Muscle of leg (tissue), 11 donors: ENCODE results near the gene ANGPTL8. TPM values are rescaled to one million over a fixed set of nuclear protein-coding genes. Genes with fewer than 3 reads are reported as not detected.

Source experiments
- DNase-seq: peaks from one replicate; pipeline ENCODE4 v3.0.0; 2013
- H3K27ac ChIP-seq: one replicate; pipeline ENCODE4 v1.5.1; 2013; ENCODE audit warnings: mild to moderate bottlenecking, low read length, control low read depth
- H3K27me3 ChIP-seq: one replicate; pipeline ENCODE4 v1.6.1; 2013; ENCODE audit warnings: low read length; ENCODE audit not compliant: control insufficient read depth, insufficient read depth
- H3K36me3 ChIP-seq: one replicate; pipeline ENCODE4 v1.6.1; 2013; ENCODE audit warnings: low read length; ENCODE audit not compliant: control insufficient read depth, insufficient read depth
- H3K4me1 ChIP-seq: one replicate; pipeline ENCODE4 v1.6.1; 2013; ENCODE audit warnings: low read length; ENCODE audit not compliant: control insufficient read depth, insufficient read depth
- H3K4me3 ChIP-seq: one replicate; pipeline ENCODE4 v1.5.1; 2013; ENCODE audit warnings: low read length, control low read depth
- H3K9me3 ChIP-seq: replicated peaks from 2 replicates; pipeline ENCODE4 v1.6.1; 2013; ENCODE audit warnings: low read depth, low read length; ENCODE audit not compliant: control insufficient read depth
- WGBS: methylation state at CpG from one replicate; pipeline ENCODE4 v1.1.5; 2013; ENCODE audit warnings: missing lambda C conversion rate; ENCODE audit not compliant: insufficient coverage; 5-methylcytosine and 5-hydroxymethylcytosine counted together
- polyA plus RNA-seq, 8 donors: library from polyadenylated mRNA; unstranded; fragments of 120-200 nt; gene quantifications; one replicate each; pipeline versions ENCODE4 v1.2.1 to v1.2.3, GENCODE V29; 2013; ENCODE audit warnings: inconsistent platforms in 1 of 8, low replicate concordance in 1 of 8; ENCODE audit not compliant: insufficient read length in 8 of 8, insufficient read depth in 1 of 8
- total RNA-seq: library from RNA; stranded (reverse); fragments of 120-200 nt; gene quantifications from one replicate; pipeline ENCODE4 v1.2.4, GENCODE V29; 2013

ANGPTL8 gene
- total and polyA plus RNA-seq, 9 donors = 0.18 to 0.53 (median 0.44) TPM; not detected in 2

DNA sequence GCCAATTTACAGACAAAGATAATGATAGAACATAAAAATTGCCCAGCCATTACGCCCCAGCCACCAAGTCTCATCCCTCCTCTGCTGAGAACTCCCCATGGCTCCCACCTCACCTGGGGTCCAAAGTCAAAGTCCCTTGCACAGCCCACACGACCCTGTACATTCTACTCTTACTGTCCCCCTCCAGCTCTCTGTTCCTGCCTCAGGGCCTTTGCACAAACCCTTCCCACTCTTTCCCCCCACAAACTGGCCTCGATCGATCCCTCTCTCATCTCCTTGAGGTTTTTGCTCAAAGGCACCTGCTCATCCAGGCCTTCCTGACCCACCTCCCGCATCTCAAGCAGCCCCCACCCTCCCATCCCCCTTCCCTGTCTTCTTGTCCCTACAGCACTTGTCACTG, 21.6 kb downstream of the ANGPTL8 start:
- Histone ChIP-seq H3K4me1 (peaks cover 24% of the 10 kb centered on the region), H3K27me3 (no peaks in the 10 kb centered on the region), H3K27ac (peak overlapping the region; percentile 88), H3K4me3 (peak overlapping the region; percentile 81), H3K9me3 (no peaks in the 10 kb centered on the region), H3K36me3 (no peaks in the 10 kb centered on the region)
- 71% methylated on average over 5 of the region's 5 CpGs for WGBS
- no peak for DNase-seq

DNA sequence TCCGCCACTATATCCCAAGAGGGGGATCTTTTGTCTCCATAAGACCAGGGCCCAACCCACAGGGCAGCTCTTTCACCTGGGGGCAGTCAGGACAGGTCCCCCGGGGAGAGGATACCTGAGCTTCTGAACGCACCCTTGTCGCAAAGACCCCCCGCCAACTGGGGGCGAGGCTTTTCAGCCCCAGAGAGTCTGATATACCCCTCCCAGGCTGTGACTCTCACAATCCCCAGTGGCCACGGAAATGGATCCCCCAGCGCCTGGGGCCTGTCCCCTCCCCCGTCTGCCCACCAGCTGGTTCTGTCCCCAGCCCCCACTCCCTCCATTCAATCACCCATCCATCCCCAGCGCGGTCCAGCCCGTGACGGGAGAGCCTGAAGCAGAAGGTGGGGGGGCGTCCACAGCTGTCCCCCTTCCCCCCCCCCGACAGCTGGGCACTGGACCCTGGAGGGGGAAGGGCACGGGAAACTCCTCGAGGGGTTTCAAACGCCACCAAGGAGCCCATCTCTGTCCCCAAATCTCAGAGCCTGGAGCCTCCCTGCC, 22.1 kb downstream of the ANGPTL8 start:
- Histone ChIP-seq H3K36me3 (no peaks in the 10 kb centered on the region), H3K27me3 (no peaks in the 10 kb centered on the region), H3K4me1 (peaks cover 19% of the 10 kb centered on the region), H3K9me3 (no peaks in the 10 kb centered on the region), H3K27ac (peak overlapping the region; percentile 88), H3K4me3 (peak overlapping the region; percentile 81)
- 11% methylated on average over 11 of the region's 18 CpGs for WGBS
- DNase-seq = peak; percentile 58

DNA sequence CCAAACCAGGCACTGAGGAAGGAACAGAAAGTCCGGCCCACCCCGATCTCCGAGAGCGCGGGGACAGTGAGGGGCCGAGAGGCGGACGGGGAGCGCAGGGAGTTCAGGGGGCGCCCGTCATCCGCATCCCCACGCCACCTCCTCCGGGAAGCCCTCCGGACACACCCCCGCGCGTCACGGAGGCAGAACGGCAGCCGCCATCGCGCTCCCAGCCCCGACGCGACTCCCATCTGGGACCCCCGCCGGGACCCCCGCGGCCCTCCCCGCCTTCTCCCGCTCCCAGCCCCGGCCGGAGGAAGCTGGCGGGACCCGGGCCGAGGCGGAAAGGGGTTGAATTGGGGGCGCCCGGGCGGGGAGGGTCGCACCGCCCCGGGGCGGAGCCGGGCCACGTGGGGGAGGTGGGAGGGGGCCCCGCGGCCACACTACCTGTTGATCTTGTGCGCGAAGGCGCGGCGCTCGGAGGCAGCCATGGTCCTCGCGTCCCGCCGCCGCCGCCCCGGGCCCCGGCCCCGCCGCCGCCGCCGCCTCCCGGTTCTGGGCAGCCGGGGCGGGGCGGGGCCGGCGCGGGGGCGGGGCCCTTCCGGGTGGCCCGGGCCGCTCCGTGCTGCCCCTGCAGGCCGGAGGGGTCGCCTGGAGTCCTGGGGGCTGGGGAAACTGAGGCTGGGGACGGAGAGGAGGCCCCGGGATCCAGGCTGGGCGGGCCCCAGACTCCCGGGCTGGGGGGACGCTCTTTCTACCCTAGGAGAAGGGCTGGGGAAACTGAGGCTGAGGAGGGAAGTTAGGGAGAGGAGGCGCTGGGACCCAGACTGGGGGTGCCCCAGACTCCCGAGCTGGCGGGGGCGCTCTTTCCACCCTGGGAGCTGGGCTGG, 22.8 kb downstream of the ANGPTL8 start, which contains the start of gene DOCK6:
Gene DOCK6, minus strand, starts transcription at position 554 of the 869 bp plus-strand sequence. Its CDS starts 84 bp downstream, at position 470.
- no peaks in the 10 kb centered on the region for H3K27me3 ChIP-seq
- H3K4me1 ChIP-seq = peaks cover 18% of the 10 kb centered on the region
- no peaks in the 10 kb centered on the region for H3K36me3 ChIP-seq
- DNase-seq = peak; percentile 52
- H3K27ac ChIP-seq = peak within 1 kb of the TSS; percentile 88
- peak within 1 kb of the TSS; percentile 81 for H3K4me3 ChIP-seq
- WGBS = under 1% methylated on average over 77 of the region's 91 CpGs
- H3K9me3 ChIP-seq = no peaks in the 10 kb centered on the region

DNA sequence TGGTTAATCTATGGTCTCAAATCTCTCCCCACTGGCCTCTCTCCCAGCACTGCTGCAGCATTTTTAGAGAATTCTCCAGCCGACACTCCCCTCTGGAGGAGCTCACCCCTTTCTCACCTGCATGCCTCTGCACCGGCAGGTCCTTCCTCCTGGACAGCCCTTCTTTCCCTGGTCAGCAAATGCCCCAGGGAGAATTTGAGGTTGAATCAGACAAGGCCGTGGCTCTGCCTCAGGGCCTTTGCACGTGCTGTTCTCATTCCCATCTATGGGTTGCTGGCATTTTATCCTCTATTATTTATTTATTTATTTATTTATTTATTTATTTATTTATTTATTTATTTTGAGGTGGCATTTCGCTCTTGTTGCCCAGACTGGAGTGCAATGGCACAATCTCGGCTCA, 24.3 kb downstream of the ANGPTL8 start:
- Histone ChIP-seq H3K36me3 (no peaks in the 10 kb centered on the region), H3K27ac (no peak overlapping the region), H3K9me3 (no peaks in the 10 kb centered on the region), H3K27me3 (no peaks in the 10 kb centered on the region), H3K4me1 (peaks cover 24% of the 10 kb centered on the region), H3K4me3 (no peak overlapping the region)
- 90% methylated on average over 2 of the region's 6 CpGs for WGBS
- no peak for DNase-seq

DNA sequence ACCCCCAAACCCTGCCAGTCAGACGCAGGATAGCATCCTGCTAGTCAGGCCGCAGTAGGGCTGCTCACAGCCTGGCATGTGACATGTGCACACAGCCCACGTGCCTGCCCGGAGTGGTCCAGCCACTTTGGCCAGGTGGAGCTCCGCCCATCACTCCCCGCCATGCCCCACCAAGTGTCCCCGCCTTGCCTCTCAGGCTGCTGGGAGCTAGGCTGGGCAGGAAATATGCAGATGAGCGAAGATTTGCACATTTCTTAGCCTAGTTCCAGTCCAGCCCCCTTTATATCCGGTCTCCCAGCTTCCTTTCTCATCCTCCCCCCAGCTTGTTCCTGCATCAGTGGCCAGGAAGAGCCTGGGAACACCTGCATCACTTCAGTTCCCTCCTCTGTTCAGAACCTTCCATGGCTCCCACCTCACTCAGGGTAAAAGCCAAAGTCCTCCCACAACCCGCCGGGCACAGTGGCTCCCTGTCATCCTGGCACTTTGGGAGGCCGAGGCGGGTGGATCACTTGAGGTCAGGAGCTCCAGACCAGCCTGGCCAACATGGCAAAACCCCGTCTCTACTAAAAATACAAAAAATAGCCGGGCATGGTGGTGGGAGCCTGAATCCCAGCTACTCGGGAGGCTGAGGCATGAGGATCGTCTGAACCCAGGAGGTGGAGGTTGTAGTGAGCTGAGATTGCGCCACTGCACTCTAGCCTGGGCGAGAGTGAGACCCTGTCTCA, 25.2 kb downstream of the ANGPTL8 start:
- peak overlapping the region; percentile 76 for H3K27ac ChIP-seq
- H3K4me3 ChIP-seq = no peak overlapping the region
- WGBS = 56% methylated on average over 11 of the region's 19 CpGs
- H3K4me1 ChIP-seq = peaks cover 31% of the 10 kb centered on the region
- H3K36me3 ChIP-seq = no peaks in the 10 kb centered on the region
- peak; percentile 62 for DNase-seq
- no peaks in the 10 kb centered on the region for H3K9me3 ChIP-seq
- no peaks in the 10 kb centered on the region for H3K27me3 ChIP-seq

DNA sequence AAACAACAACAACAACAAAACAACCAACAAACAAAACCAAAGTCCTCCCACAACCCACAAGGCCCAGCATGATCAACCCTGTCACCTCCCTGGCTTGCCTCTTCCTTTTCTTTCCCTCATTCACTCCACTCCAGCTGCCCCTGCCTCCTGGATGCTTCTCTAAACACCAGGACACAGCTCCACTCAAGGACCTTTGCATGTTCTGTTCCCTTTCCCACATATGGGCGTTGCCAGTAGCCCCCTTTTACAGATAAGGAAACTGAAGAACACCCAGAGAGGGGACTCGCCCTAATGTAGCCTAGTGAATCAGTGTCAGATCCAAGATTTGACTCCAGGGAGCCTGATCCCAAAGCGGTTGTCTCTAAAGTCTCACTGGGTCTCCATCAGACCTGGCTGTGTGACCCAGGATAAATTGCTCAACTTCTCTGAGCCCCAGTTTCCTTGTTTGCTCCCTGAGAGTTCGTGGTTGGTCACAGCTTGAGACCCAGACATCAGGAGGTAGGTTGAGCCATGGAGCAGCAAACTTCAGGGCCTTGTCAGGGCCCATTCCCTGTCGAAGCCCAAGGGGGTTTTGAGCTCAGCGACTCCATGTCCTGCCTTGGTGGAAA, 25.9 kb downstream of the ANGPTL8 start:
- Histone ChIP-seq H3K27me3 (no peaks in the 10 kb centered on the region), H3K27ac (peak overlapping the region; percentile 76), H3K36me3 (no peaks in the 10 kb centered on the region), H3K9me3 (no peaks in the 10 kb centered on the region), H3K4me3 (no peak overlapping the region), H3K4me1 (peaks cover 31% of the 10 kb centered on the region)
- DNase-seq = no peak
- 81% methylated on average over 6 of the region's 6 CpGs for WGBS

DNA sequence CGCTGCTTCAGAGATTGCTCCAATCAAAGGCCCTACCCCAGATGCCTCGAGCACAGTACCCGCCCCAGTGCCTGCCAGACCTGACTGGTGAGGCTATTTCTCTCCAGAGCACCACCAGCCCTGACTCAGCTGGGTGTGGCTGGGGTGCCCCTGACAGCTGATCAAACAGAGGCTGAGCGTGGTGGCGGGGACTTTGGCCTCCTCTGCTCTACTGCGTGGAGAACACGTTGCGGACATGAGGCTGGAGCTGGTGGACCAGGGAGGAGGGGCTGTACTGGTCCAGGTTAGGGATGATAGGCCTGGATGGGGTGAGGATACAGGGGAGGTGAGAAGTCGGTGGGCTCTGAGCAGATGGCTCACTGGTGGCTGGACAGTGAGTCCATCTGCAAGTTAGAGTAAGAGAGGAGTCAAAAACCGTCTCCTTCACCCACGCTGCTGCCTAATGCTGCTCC, 26.4 kb downstream of the ANGPTL8 start:
- Histone ChIP-seq H3K27ac (peak overlapping the region; percentile 76), H3K4me1 (peaks cover 31% of the 10 kb centered on the region), H3K9me3 (no peaks in the 10 kb centered on the region), H3K4me3 (no peak overlapping the region), H3K36me3 (no peaks in the 10 kb centered on the region), H3K27me3 (no peaks in the 10 kb centered on the region)
- DNase-seq = no peak
- WGBS = 58% methylated on average over 11 of the region's 11 CpGs

DNA sequence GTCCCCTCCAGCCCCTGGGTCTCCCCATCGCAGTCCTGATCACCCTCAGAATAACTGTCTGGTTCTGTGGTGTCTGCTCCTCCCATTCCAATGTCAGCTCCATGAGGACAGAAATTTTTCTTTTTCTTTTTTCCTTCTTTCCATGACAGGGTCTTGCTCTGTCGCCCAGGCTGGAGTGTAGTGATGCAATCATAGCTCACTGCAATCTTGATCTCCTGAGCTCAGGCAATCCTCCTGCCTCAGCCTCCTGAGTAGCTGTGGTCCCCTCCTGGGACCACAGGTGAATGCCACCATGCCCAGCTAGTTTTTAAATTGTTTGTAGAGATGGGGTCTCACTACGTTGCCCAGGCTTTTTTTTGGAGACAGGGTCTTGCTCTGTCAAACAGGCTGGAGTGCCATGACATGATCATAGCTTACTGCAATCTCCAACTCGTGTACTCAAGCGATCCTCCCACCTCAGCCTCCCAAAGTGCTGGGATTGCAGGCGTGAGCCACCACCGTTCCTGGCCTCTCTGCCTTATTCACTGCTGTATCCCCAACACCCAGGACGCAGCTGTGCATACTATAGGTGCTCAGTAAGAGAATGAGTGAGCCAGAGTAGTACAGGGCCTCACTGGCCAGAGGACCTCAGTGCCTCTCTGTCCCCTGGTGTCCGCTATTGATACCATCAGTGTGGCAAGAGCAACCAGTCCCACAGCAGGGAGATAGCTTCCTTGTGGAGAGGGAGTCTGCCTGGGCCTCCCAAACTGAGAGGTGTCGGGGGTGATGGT, 28.1 kb downstream of the ANGPTL8 start:
- H3K27me3 ChIP-seq = no peaks in the 10 kb centered on the region
- H3K36me3 ChIP-seq = no peaks in the 10 kb centered on the region
- H3K4me1 ChIP-seq = peaks cover 30% of the 10 kb centered on the region
- H3K9me3 ChIP-seq = no peaks in the 10 kb centered on the region
- H3K4me3 ChIP-seq = no peak overlapping the region
- DNase-seq = no peak
- peak overlapping the region; percentile 29 for H3K27ac ChIP-seq
- 92% methylated on average over 5 of the region's 10 CpGs for WGBS

DNA sequence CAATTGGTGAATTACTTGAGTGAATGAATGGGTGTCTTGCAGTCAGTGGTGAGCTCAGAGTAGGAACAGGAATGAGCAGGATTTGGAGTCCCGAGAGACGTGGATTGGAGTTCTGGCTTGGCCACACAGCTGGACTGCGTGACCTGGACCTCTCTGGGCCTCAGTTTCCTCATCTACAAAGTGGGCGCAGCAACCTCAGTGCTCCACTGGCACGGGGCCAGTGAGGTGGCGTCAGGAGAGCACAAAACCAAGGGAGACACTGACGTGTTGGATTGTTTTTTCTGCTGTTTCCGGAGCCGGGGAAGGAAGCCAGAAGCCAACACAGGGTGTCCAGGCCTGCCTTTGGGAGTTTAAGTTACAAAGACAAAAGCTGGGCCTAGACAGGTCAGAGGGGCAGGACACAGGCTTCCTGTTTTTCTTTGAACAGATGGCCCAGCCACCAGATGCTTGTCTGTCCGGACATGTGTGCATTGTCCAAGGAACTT, 29.4 kb downstream of the ANGPTL8 start:
- DNase-seq = peak; percentile 89
- peak overlapping the region; percentile 50 for H3K27ac ChIP-seq
- peaks cover 27% of the 10 kb centered on the region for H3K4me1 ChIP-seq
- no peaks in the 10 kb centered on the region for H3K36me3 ChIP-seq
- H3K9me3 ChIP-seq = no peaks in the 10 kb centered on the region
- no peak overlapping the region for H3K4me3 ChIP-seq
- H3K27me3 ChIP-seq = no peaks in the 10 kb centered on the region
- WGBS = 27% methylated on average over 5 of the region's 10 CpGs
